COLO829 (cell line): ENCODE data around the gene PDE4A.
A peak's percentile ranks its signal among the peaks of the same experiment; 100 is the strongest.
"Not testable (repeated sequence)": the region's sequence is repeated elsewhere in the genome, so short reads cannot be mapped to it uniquely, and the experiment has no call there.

Experiments used
- DNase-seq: peaks from one replicate; pipeline ENCODE4 v3.0.0; 2012; ENCODE audit warnings: low spot score

PDE4A gene

DNA sequence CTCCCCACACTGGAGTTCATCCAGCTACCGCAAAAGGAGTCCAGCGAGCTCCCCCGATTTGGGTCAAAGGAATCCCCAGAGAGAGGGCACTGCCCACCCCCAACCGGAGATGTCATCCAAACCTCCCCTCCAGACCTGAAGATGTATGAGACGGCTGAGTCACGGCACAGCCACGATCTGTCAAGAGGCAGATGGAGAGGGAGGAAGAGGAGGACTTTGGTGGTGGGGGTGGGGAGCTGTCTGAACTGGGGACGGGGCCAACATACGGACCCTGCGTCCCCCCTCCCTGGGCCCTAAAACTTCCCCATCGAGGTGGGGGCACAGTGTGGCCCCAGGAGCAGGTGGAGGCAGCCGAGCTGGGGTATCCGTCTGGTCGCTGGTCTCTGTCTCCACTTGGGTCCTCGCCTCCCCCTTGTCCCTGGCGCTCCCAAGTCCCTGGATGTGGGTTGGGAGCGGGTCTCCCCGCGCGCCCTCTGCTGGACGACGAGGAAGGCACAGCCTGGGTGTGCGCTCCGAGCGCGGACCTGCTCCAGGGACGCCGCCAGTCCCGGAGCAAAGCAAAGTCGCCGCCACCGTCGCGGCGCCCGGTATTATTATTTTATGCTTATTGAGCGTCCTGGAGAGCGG lies 3.8 kb downstream of the PDE4A start:
- peak; percentile 69 for DNase-seq

DNA sequence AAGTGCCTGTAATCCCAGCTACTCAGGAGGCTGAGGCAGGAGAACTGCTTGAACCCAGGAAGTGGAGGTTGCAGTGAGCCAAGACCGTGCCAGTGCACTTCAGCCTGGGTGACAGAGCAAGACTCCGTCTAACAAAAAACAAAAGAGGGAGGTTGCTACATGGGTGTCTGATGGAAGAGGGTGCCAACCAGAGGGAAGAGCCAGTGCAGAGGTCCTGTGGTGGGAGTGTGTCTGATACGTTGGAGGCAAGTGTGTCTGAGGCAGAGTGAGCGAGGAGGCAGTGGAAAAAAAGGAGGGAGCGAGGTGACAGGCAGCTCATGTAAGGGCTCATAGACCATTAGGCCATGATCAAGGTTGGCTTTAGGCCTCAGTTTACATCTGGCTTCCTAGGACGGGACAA lies 6.8 kb downstream of the PDE4A start:
- DNase-seq: no peak

DNA sequence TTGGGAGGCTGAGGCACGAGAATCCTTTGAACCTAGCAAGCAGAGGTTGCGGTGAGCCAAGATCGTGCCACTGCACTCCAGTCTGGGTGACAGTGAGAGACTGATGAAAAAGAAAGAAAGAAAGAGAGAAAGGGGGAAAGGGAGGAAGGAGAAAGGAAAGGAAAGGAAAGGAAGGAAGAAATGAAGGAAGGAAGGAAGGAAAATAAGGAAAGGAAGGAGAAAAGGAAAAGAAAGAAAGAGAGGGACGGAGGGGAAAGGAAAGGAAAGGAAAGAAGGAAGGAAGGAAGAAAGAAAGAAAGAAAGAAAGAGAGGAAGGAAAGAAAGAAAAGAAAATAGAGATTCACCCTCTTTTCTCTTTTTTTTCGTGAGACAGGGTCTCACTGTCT lies 8.7 kb downstream of the PDE4A start:
- DNase-seq: no peak

DNA sequence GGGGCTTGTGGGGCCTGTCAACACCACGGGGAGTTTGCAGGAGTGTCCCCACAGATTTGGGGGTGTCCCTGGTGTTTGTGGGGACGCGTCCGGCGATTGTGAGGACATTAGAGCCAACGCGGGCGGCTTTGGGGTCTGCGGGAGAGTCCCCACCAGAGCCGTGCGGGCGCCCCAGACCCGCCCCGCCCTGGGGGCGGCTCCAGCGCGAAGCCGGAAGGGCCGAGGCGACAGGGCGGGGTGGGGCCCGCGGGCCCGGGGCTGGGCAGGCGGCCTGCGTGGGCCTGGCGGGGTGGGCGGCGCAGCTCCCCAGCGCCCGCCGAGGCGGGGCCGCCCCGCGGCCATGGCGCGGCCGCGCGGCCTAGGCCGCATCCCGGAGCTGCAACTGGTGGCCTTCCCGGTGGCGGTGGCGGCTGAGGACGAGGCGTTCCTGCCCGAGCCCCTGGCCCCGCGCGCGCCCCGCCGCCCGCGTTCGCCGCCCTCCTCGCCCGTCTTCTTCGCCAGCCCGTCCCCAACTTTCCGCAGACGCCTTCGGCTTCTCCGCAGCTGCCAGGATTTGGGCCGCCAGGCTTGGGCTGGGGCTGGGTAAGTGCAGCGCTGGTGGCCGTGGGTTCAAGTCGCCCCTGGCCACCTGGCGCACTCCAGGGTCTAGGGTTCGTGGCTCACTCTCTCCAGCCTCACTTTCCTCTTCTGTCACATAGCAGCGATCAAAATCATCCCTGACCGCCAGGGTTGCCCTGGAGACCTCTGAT lies 10.3 kb downstream of the PDE4A start:
- no peak for DNase-seq

DNA sequence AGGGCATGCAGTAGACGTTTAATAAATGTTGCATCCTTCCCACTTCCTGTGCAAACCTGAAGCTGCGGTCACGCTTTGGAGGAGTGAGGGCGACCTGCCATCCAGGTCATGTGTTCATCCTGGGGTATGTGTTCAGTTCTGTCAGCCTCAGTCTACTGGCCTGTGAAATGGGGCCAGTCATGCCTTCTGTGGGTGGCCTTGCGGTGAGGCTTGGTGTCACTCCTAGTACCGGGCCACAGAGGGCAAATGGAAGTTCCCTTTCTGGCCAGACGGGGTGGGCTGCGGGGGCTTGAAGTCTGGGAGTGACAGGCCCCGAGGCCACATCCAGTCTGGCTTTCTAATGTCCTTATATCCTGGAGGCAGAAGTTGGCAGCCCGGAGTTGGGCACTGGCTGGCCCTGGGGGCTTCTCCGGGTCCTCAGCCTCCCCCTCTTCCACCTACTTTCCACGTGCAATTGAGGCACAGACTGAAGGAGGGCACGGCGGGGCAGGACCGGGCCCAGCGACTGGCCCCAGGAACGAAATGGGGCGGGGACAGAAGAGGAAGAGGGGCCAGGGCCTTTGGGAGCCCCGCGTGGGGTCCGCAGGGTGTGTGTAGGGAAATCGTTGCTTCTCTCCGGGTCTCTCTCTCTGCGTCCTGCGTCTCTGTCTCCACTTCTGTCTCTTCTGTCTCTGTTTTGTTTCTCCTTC lies 11.1 kb downstream of the PDE4A start:
- DNase-seq: no peak

DNA sequence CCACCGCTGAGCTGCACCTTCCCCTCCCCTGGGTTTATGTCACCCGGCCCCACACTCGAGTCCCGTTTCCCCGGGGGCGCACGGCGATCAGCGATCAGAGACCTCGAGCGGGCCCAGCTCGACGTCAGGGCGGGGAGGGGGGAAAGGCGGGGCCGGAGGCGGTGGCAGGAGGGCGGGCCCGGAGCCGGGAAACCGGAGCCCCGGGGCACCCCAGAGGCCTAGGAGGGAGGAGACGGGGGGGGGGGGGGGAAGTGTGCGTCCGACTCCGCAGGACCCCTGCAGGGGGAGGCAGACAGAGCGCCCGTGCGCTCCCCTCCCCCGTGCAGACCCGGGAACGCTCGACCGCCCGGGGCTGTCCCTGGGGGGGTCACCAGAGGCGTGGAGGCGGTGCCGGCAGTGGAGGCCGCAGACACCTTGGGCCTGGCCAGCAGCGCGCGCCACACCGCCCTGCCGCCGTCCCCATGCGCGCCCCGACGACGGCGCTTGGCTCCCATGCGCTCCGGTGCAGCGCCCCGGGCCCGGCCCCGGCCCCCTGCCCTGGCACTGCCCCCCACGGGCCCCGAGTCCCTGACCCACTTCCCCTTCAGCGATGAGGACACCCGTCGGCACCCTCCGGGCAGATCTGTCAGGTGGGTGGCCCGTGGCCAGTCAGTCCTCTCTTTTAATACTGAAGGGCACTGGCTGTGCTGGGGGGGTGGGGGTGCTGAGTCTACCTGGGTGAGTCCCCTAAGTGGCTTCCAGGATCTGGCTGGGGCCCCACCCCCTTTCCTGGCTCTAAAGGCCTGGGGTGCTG lies 11.8 kb downstream of the PDE4A start:
- DNase-seq: no peak

DNA sequence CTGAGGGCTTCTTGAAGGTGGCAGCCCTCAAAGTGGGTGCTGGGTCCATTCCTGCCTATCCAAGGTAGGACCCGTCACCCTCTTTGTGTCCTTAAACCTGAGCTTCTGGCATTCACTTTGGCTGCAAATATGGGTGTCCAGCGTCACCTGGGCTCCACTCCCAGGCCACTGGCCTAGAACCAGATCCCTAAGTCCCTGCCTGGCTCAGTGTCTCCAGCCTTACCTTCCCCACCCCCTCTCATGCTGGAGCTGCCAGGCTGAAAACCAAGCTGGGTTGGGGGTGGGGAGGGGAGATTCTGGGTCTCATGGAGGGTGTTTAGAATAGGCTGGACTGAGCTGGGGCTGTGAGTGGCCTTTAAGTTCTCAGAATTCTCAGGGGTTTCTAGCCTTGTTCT lies 12.4 kb downstream of the PDE4A start:
- no peak for DNase-seq

DNA sequence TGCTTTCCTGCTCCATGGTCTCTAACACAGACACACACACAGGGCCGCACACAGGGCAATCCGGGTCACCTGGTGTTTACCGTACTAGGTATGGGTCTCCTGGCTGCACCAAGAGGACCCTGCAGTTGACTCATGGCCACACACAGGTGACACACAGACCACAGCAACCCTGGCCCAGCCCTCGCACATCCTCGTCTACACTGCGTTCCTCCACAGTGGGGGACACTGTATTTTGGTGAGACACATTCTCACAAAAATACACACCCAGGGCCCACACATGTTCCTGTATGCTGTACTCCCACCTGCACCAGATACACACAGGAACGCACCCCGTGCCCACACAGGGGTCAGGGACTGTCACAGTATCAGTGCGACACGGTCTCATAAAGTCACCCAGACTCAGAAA lies 12.8 kb downstream of the PDE4A start:
- DNase-seq: no peak

DNA sequence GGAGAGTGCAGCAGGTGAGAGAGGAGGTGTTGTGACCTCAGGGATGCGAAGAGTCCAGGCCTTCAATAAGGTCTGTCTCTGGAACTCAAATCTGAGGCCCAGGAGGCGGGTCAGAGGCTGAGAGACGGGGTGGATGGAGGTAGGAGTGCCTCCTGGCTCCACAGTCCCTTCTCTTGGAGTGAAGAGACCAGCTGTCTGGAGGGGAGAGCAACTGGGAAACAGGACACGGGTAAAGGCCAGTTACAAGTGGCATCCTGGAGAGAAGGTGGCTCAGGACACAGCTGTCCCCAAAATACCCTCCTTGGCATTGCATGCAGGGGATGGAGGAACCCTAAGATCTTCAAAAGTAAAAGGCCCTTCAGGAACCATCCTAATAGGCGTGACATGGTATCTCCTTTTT lies 19.2 kb downstream of the PDE4A start:
- DNase-seq: no peak

DNA sequence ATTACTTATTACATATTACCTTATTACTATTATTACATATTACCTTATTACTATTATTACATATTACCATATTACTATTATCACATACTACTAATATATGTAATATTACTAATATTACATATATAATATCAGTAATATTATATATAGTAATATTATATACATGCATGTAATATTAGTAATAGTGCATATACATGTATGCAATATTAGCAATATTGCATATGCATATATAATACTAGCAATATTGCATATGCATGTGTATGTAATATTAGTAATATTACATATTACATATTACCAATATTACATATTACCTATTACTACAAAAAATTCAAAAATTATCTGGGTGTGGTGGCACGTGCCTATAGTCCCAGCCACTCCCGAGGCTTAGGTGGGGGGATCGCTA lies 22.4 kb downstream of the PDE4A start:
- no peak for DNase-seq

DNA sequence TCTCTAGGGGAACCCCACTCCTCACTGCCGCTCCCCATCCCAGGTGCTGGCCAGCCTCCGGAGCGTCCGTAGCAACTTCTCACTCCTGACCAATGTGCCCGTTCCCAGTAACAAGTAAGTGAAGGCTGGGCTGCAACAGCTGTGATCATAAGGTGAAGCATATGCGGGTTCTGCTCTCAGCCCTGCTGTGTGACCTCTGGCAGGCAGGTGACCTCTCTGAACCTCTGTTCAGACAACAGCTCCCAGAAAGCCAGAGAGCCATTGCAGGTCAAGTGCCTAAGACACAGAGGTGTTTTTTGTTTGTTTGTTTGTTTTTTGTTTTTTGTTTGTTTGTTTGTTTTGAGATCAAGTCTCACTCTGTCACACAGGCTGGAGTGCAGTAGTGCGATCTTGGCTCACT lies 28.7 kb downstream of the PDE4A start:
- DNase-seq: no peak

DNA sequence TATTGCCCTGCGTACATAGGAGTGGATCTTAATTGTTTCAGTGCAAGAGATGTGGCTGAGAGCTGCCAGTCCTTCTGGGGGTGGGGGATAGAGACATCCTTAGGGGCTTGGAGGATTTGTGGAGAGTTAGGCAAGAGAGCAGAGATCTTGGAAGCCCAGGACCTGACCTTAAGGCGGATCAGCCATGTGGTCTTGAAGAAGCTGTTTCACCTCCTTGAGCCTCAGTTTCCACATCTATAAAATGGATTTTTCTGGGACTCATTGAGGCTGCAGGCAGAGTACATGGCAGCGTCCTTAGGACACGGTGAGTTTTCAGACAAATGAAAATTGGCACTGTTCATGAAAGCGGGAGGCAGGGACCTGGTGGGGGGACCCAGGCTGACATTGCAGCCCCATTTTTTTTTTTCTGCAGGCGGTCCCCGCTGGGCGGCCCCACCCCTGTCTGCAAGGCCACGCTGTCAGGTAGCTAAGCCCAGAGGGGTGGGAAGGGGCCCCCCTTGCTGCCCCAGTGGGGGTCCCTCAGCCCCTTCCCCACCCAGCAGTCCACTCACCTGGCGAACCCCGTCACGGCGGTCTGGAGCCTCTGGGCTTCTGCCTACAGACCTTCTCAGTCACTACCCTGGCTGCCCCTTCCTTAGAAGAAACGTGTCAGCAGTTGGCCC lies 30.0 kb downstream of the PDE4A start:
- DNase-seq: no peak

DNA sequence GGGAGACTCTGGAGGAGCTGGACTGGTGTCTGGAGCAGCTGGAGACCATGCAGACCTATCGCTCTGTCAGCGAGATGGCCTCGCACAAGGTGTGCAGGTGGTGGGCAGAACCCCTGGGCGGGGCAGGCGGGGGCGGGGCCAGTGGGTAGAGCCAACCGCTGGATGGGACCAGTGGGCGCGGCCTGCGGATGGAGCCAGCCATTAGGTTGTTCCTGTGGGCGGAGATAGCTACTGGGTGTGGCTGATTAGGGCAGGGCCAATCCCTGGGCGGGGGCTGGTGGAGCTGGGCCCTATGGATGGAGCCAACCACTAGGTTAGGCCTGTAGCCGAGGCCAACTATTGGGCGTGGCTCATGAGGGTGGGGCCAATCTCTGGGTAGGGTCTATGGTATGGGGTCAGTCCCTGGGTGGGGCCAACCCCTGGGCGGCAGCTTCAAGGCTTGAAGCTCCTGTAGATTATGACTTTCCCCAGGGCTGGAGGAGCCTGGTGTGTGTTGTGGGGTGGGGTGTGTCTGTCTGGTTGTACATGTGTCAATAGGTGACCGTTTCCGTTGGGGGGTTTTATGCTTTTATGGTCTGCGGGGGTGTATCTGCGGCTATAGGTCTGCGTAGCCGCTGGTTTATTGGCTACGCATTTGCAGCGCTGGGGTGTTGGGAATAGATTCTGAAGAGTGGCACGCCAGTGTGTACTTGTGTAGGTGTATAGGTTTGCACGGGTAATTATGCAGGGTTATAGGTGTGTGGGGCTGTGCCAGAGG lies 30.7 kb downstream of the PDE4A start:
- peak; percentile 52 for DNase-seq

DNA sequence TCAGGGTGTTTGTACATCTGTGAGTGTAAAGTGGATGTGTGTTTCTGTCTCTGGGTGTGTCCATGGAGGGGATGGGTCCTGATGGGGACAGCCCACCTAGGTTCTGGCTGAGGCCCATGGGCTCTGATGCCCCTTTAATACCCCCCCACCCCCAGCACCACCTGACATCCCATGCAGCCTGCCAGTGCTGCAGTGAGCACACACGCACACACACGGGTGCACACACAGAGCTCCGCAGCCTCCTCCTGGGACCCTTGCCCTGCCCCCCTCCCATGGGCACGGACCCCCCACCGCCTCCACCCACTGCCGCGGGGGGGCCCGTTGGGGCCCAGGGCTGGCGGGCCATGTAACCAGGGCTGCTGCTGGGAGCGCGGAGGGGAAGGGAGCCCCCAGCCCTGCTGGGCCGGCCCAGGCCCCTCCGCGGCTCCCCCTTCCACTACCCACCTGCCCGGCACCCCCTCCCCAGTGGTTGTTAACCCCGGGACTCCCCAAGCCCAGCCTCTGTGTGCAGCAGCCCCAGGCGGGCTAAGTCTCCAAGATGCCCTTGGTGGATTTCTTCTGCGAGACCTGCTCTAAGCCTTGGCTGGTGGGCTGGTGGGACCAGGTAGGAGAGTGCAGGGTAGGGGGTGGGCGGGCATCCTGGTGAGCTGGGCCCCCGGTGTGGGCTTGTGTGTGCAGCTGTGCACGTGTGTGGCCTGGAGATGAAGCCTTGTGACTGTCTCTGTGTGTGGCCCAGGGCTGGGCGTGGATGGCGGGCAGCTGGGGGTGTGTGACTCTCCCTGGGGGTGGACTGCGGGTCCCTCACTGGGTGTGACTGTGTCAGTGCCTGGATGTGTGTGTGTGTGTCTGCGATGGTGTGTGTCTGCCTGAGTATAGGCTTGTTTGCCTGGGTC lies 32.6 kb downstream of the PDE4A start:
- no peak for DNase-seq

DNA sequence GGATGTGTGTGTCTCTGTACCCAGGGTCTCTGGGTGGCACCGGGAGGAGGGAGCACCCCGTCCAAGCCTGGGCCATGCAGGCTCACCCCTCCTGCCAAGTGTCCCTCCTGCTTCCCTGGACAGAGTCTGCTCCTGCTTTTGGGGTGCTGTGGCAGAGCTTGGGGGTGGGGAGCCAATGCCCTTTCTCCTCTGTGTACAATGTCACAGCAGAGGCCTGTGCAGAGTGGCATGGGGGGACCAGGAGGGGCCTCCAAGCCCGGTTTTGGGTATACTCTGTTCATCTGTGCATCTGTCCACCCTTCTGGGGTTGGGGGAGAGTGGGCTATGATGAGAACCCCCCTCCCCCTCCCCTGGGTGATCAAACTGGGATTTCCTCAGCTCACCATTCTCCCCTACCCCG lies 33.5 kb downstream of the PDE4A start:
- DNase-seq: no peak

DNA sequence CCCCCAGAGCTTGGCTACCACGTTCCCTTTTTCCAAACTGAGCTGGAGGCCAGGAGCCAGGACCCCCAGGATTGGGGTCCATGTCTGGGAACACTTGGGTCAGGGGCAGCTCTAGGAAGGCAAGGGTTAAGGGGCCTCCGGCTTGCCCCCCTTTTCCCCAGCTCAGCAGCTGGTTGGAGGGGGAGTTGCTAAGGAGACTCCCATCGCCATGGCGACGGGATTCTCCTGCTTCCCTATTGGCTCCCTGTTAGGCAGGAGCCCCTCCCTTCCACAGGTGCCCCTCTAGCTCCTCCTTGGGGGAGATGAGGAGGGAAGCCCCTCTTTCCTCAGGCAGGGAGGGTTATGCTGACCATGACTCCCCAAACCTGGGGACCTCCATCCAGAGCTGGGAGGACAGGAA lies 33.9 kb downstream of the PDE4A start:
- peak; percentile 33 for DNase-seq

DNA sequence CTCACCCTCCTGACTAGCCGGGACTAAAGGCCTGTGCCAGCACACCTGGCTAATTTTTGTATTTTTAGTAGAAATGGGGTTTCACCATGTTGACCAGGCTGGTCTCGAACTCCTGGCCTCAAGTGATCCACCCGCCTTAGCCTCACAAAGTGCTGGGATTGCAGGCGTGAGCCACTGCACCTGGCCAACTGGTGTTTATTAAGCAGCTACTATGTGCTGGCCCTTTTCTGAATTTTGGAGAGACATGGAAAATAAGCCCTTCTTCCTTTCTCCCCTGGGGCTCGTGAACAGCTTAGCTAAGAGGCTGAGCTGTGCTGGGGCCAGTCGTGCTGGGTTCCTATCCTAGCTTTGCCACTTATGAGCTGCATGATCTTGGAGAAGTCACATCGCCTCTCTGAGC lies 38.4 kb downstream of the PDE4A start:
- DNase-seq: not testable (repeated sequence)

DNA sequence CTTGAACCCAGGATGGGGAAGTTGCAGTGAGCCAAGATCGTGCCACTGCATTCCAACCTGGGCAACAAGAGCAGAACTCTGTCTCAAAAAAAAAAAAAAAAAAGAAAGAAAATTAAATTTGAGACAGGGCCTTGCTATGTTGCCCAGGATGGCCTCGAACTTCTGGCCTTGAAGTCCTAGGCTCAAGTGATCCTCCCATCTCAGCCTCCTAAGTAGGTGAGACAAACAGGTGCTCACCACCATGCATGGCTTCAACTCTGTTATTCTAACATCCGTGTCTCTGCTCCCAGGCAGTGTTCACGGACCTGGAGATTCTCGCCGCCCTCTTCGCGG lies 40.3 kb downstream of the PDE4A start:
- DNase-seq: no peak

DNA sequence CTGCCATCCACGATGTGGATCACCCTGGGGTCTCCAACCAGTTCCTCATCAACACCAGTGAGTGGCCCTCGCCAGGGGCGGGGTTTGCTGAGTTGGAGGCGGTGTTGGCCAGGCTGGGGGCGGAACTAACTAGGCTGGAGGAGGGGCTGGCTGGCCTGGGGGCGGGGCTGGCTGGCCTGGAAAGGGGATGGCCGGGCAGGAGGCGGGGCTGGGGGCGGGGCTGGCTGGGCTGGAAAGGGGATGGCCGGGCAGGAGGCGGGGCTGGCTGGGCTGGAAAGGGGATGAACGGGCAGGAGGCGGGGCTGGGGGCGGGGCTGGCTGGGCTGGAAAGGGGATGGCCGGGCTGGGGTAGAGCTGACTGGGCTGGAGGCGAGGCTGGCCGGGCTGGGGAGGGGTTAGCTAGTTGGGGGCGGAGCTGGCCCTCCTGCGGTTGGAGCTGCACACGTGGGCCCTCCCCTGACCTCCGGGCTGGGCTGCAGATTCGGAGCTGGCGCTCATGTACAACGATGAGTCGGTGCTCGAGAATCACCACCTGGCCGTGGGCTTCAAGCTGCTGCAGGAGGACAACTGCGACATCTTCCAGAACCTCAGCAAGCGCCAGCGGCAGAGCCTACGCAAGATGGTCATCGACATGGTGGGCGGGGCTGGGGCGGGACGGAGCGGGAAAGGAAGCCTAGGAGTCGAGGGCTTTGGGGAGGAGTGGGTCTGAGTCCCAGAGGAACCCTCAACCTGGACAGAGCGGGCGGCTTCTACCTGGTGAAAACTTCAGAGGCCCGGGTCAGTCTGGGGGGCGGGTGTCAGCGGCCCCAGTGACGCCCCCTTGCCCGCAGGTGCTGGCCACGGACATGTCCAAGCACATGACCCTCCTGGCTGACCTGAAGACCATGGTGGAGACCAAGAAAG lies 41.0 kb downstream of the PDE4A start:
- DNase-seq: peak; percentile 99
